AG09309 (cell line): ENCODE results near the gene OPRM1.

Experiments
- DNase-seq: peaks from one replicate; pipeline ENCODE4 v3.0.0-alpha.2; 2010; ENCODE audit warnings: low read depth
- H3K4me3 ChIP-seq: 2 replicates; pipeline ENCODE4 v1.5.1; 2011; ENCODE audit warnings: mild to moderate bottlenecking, low read depth, low read length, moderate library complexity; ENCODE audit not compliant: control insufficient read depth
- CTCF ChIP-seq: IDR thresholded peaks from 2 replicates; pipeline ENCODE4 v1.5.1; 2011; ENCODE audit warnings: mild to moderate bottlenecking, low read depth, low read length, inconsistent platforms; ENCODE audit not compliant: insufficient read depth, control insufficient read depth; ENCODE audit errors: missing control alignments

The OPRM1 gene

DNA sequence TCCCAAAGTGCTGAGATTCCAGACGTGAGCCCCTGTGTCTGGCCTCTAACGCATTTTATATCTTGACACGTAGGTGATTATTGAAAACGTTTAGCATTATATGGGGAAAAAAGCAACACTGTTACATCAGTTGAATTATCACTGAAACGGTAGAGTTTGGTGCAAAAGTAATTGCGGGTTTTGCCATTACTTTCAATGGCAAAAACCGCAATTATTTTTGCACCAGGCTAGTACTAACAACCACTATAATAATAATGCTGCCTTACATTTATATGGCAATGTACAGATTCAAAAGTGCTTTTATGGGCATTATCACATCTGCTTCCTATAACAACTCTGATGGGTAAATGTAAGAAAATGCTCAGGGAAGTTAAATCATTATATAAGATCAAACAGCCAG is 57.3 kb downstream of the OPRM1 start:
- DNase-seq: no peak
- no peak for TF ChIP-seq CTCF
- no peak overlapping the region for H3K4me3 ChIP-seq

DNA sequence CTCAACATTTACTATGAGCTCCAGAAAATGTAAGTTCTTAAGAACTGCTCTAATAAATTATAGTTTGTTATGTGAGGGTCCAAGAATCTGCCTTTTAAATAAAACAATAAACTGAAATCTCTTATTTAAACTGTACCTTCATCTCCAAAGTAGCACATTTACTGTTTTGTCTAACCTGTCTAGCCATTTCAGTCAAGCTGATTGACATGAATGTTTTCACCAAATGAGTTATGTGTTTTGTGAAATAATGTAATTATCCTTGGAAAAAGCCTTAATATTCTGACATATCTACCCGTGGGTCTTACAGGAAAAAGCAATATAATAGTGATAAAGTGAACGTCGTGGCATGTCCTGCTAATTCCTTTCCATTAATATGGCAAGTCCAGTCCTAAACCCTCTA is 57.8 kb downstream of the OPRM1 start:
- no peak for TF ChIP-seq CTCF
- H3K4me3 ChIP-seq: no peak overlapping the region
- DNase-seq: no peak

GRCh38 chr6:154099211-154099610 is 60.2 kb downstream of the OPRM1 start:
- no peak overlapping the region for H3K4me3 ChIP-seq
- no peak for TF ChIP-seq CTCF
- no peak for DNase-seq

DNA sequence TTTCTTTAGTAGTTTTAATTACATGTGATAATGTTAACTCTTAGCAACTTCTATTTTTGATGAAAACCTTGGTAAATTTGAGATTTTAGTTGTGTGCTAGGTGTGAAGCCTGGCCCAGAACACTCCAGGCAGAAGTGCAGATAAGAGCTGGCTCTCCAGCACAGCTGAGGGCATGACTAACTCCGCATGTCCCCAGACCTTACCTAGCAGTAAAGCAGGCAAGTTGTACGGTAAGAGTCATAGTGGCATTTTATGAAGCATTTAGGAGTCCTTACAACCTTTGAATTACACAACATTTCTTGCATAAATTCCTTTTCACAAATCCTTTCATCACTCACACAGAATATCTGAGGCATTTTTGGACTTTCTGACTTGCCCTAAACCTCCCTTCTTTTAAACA is 67.2 kb downstream of the OPRM1 start:
- TF ChIP-seq CTCF: no peak
- no peak overlapping the region for H3K4me3 ChIP-seq
- DNase-seq: no peak

- TF ChIP-seq CTCF: no peak
- no peak for DNase-seq
- H3K4me3 ChIP-seq: no peak overlapping the region
Observed at GRCh38 chr6:154111025-154111424, 72.0 kb downstream of the OPRM1 start.

GRCh38 chr6:154112181-154112809 is 73.3 kb downstream of the OPRM1 start:
- no peak overlapping the region for H3K4me3 ChIP-seq
- no peak for DNase-seq
- no peak for TF ChIP-seq CTCF

DNA sequence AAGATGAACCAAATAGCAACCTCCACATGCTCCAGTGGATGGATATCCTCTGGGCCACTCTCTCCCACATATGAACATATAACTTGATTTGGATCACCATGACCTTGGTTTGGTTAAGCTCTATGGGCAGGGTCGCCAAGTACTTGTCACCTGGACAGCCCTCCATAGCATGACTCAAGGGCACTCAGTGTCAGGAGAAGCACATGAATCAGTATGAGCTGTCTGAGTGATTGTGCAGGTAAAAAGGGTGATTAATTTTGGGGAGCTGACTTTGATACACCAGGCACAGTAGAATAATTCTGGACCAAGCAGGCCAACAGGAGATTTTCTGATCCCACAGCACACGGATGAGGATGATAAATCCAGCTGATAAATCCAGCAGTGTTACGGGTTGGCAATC is 74.4 kb downstream of the OPRM1 start:
- TF ChIP-seq CTCF: no peak
- no peak for DNase-seq
- H3K4me3 ChIP-seq: no peak overlapping the region
